Activated CD4-positive, alpha-beta memory T cell treated with anti-CD3 and anti-CD28 coated beads for 36 hours (primary cell): ENCODE measurements around the gene PBX3. TPM values are rescaled to one million over a fixed set of nuclear protein-coding genes. Genes with fewer than 3 reads are reported as not detected.

Source experiments
- CTCF ChIA-PET: fragments of 350-600 bp; sonication (Branson Sonifier 250); formaldehyde crosslinking; loops from one replicate; lab custom pipeline; 2021; ENCODE audit warnings: antibody characterized with exemption, inconsistent platforms; lab: Charles Lee
- POLR2A ChIA-PET: fragments of 350-600 bp; sonication (Branson Sonifier 250); formaldehyde crosslinking; loops from one replicate; lab custom pipeline; 2021; ENCODE audit warnings: antibody characterized with exemption; lab: Charles Lee
- DNase-seq: peaks from one replicate; pipeline ENCODE4 v3.0.0-alpha.2; 2020
- H3K27ac Mint-ChIP-seq: one replicate; pipeline ENCODE4 v1.8.0; 2021; ENCODE audit warnings: mixed read lengths
- H3K27me3 Mint-ChIP-seq: one replicate; pipeline ENCODE4 v1.8.0; 2021; ENCODE audit warnings: mixed read lengths
- H3K36me3 Mint-ChIP-seq: one replicate; pipeline ENCODE4 v1.8.0; 2021; ENCODE audit warnings: mixed read lengths
- H3K4me1 Mint-ChIP-seq: one replicate; pipeline ENCODE4 v1.8.0; 2021; ENCODE audit warnings: low read depth, mixed read lengths
- H3K4me3 Mint-ChIP-seq: one replicate; pipeline ENCODE4 v1.8.0; 2021; ENCODE audit warnings: mild to moderate bottlenecking, mixed read lengths
- H3K9me3 Mint-ChIP-seq: one replicate; pipeline ENCODE4 v1.8.0; 2021; ENCODE audit warnings: mixed read lengths
- intact Hi-C: fragments of 100-400 bp; cut with micrococcal nuclease; formaldehyde crosslinking; loops from one replicate; pipeline ENCODE4 v1.15.1; 2023
- total RNA-seq, 2 experiments: library from RNA; stranded (reverse); gene quantifications; one replicate each; pipeline ENCODE4 v1.2.3, GENCODE V29; 2021

The PBX3 gene
- total RNA-seq, 2 experiments from 2014 or later = 11.9 to 12.7 TPM

GRCh38 chr9:125915606-125916005, 168.4 kb downstream of the PBX3 start:
- Mint-ChIP-seq H3K9me3 (no peaks in the 10 kb centered on the region), H3K27me3 (no peaks in the 10 kb centered on the region), H3K27ac (no peak overlapping the region), H3K36me3 (peaks cover 2% of the 10 kb centered on the region), H3K4me3 (no peak overlapping the region), H3K4me1 (no peaks in the 10 kb centered on the region)
- POLR2A ChIA-PET = no interaction called here
- DNase-seq = no peak
- intact Hi-C loops = no loop called here
- CTCF ChIA-PET = no interaction called here

- no peak for DNase-seq
- ChIA-PET CTCF (no interaction called here), POLR2A (no interaction called here)
- Mint-ChIP-seq H3K4me3 (no peak overlapping the region), H3K36me3 (peaks cover 2% of the 10 kb centered on the region), H3K9me3 (no peaks in the 10 kb centered on the region), H3K4me1 (no peaks in the 10 kb centered on the region), H3K27ac (no peak overlapping the region), H3K27me3 (no peaks in the 10 kb centered on the region)
- intact Hi-C loops = no loop called here
Measured at GRCh38 chr9:125919565-125919964, 172.4 kb downstream of the PBX3 start.

GRCh38 chr9:125920402-125920801, 173.2 kb downstream of the PBX3 start:
- Mint-ChIP-seq H3K9me3 (no peaks in the 10 kb centered on the region), H3K27ac (no peak overlapping the region), H3K36me3 (peaks cover 2% of the 10 kb centered on the region), H3K4me1 (no peaks in the 10 kb centered on the region), H3K4me3 (no peak overlapping the region), H3K27me3 (no peaks in the 10 kb centered on the region)
- ChIA-PET CTCF (no interaction called here), POLR2A (no interaction called here)
- no peak for DNase-seq
- intact Hi-C loops = no loop called here

- no peak for DNase-seq
- ChIA-PET POLR2A (no interaction called here), CTCF (no interaction called here)
- Mint-ChIP-seq H3K4me1 (no peaks in the 10 kb centered on the region), H3K36me3 (no peaks in the 10 kb centered on the region), H3K9me3 (no peaks in the 10 kb centered on the region), H3K4me3 (no peak overlapping the region), H3K27me3 (no peaks in the 10 kb centered on the region), H3K27ac (no peak overlapping the region)
- intact Hi-C loops = no loop called here
Measured at GRCh38 chr9:125922854-125923253, 175.7 kb downstream of the PBX3 start.

GRCh38 chr9:125924351-125924750, 177.2 kb downstream of the PBX3 start:
- Mint-ChIP-seq H3K4me3 (no peak overlapping the region), H3K27me3 (no peaks in the 10 kb centered on the region), H3K4me1 (no peaks in the 10 kb centered on the region), H3K9me3 (no peaks in the 10 kb centered on the region), H3K27ac (no peak overlapping the region), H3K36me3 (no peaks in the 10 kb centered on the region)
- ChIA-PET POLR2A (no interaction called here), CTCF (no interaction called here)
- intact Hi-C loops = no loop called here
- DNase-seq = no peak

GRCh38 chr9:125926936-125927335, 179.8 kb downstream of the PBX3 start:
- Mint-ChIP-seq H3K27ac (no peak overlapping the region), H3K4me1 (no peaks in the 10 kb centered on the region), H3K27me3 (no peaks in the 10 kb centered on the region), H3K36me3 (no peaks in the 10 kb centered on the region), H3K9me3 (no peaks in the 10 kb centered on the region), H3K4me3 (no peak overlapping the region)
- ChIA-PET POLR2A (no interaction called here), CTCF (no interaction called here)
- DNase-seq = no peak
- intact Hi-C loops = no loop called here

DNA sequence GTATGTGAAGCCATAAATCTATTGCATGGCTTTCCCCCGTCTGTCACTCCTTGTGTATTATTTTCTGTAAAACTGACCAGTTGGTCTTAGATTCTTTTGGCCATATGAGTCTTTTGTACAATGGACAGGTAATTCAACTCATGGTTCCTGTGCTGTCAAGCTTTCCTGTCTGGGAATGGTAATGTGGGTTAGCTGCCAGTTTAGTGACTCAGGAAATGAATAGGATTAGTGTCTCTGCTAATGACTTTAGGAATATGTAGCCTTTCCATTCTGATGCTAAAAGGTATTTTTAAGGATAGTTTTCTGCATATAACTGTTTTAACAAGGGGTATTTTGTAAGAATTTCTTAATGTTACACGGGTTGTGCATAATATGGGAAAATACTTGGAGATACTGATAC, 182.7 kb downstream of the PBX3 start:
- no peak overlapping the region for H3K27ac Mint-ChIP-seq
- intact Hi-C loops = no loop called here
- DNase-seq = no peak
- H3K27me3 Mint-ChIP-seq = no peaks in the 10 kb centered on the region
- H3K4me3 Mint-ChIP-seq = no peak overlapping the region
- H3K9me3 Mint-ChIP-seq = no peaks in the 10 kb centered on the region
- H3K36me3 Mint-ChIP-seq = no peaks in the 10 kb centered on the region
- POLR2A ChIA-PET = no interaction called here
- CTCF ChIA-PET = interaction anchor here (1.4 kb wide), 1 partner anchor 12 kb away, joined by 3 read pairs; no protein-coding TSS in a partner anchor
- H3K4me1 Mint-ChIP-seq = no peaks in the 10 kb centered on the region

- no peak overlapping the region for H3K4me3 Mint-ChIP-seq
- no peaks in the 10 kb centered on the region for H3K36me3 Mint-ChIP-seq
- intact Hi-C loops = no loop called here
- no peak overlapping the region for H3K27ac Mint-ChIP-seq
- H3K9me3 Mint-ChIP-seq = no peaks in the 10 kb centered on the region
- CTCF ChIA-PET = interaction anchor here (1.4 kb wide), 1 partner anchor 11 kb away, joined by 3 read pairs; no protein-coding TSS in a partner anchor
- no peak for DNase-seq
- H3K27me3 Mint-ChIP-seq = no peaks in the 10 kb centered on the region
- no peaks in the 10 kb centered on the region for H3K4me1 Mint-ChIP-seq
- POLR2A ChIA-PET = no interaction called here
Measured at GRCh38 chr9:125931211-125931610, 184.0 kb downstream of the PBX3 start.

DNA sequence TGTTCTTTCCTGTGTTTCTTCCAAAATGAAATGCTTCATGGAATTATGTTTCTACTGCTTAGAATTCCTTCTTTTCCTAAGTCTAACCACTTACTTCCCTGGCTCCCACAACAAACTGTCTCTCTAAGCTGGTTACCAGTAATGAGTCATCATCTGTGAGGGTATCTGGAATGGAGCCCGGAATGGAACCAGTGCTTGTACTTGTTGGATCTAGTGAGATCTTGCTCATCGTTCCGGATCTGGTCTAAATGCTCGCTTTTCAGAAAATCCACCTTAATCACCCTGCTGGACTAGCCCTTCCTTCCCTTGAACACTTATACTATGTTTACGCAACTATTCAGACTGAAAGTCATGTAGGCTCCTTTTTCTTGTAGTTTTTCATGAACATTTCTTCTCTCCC, 184.8 kb downstream of the PBX3 start:
- no peak overlapping the region for H3K27ac Mint-ChIP-seq
- DNase-seq = no peak
- H3K27me3 Mint-ChIP-seq = no peaks in the 10 kb centered on the region
- ChIA-PET POLR2A (no interaction called here), CTCF (no interaction called here)
- no peaks in the 10 kb centered on the region for H3K36me3 Mint-ChIP-seq
- H3K4me1 Mint-ChIP-seq = no peaks in the 10 kb centered on the region
- no peak overlapping the region for H3K4me3 Mint-ChIP-seq
- intact Hi-C loops = no loop called here
- no peaks in the 10 kb centered on the region for H3K9me3 Mint-ChIP-seq

- Mint-ChIP-seq H3K36me3 (no peaks in the 10 kb centered on the region), H3K27ac (no peak overlapping the region), H3K9me3 (no peaks in the 10 kb centered on the region), H3K4me3 (no peak overlapping the region), H3K4me1 (no peaks in the 10 kb centered on the region), H3K27me3 (no peaks in the 10 kb centered on the region)
- intact Hi-C loops = no loop called here
- POLR2A ChIA-PET = no interaction called here
- CTCF ChIA-PET = interaction anchor here (0.7 kb wide), 1 partner anchor 1006 kb away, joined by 3 read pairs; no protein-coding TSS in a partner anchor
- DNase-seq = no peak
Measured at GRCh38 chr9:125932746-125933455, 185.7 kb downstream of the PBX3 start.

DNA sequence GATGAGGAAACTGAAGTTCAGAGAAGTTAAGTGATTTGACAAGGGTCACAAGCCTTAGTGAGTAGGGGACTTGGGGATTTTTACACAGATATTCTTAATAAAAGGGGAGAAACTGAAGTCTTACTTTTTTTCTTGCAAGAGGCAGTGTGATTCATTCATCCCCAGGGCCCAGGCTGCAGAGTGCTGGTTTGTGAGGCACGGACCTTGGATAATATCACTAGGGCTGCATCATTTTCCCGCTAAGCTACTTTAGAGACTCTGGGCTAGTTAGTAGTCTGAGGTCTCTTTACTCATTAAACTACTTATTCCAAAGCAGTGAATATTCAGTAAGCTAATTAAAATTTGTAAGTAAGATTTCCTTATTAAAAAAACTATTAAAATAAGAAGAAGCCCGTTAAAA, 195.0 kb downstream of the PBX3 start:
- H3K4me1 Mint-ChIP-seq = no peaks in the 10 kb centered on the region
- ChIA-PET CTCF (interaction anchor here (1.2 to 1.3 kb wide), 2 partner anchors 12 to 616 kb away, joined by 3 read pairs; no protein-coding TSS in a partner anchor), POLR2A (no interaction called here)
- peaks cover 14% of the 10 kb centered on the region for H3K9me3 Mint-ChIP-seq
- H3K36me3 Mint-ChIP-seq = peaks cover 14% of the 10 kb centered on the region
- no peaks in the 10 kb centered on the region for H3K27me3 Mint-ChIP-seq
- H3K27ac Mint-ChIP-seq = no peak overlapping the region
- intact Hi-C loops = no loop called here
- no peak for DNase-seq
- no peak overlapping the region for H3K4me3 Mint-ChIP-seq

GRCh38 chr9:125943831-125944230, 196.7 kb downstream of the PBX3 start:
- no peak overlapping the region for H3K27ac Mint-ChIP-seq
- no peaks in the 10 kb centered on the region for H3K4me1 Mint-ChIP-seq
- no peaks in the 10 kb centered on the region for H3K27me3 Mint-ChIP-seq
- DNase-seq = no peak
- H3K36me3 Mint-ChIP-seq = peaks cover 13% of the 10 kb centered on the region
- intact Hi-C loops = no loop called here
- POLR2A ChIA-PET = no interaction called here
- peaks cover 14% of the 10 kb centered on the region for H3K9me3 Mint-ChIP-seq
- H3K4me3 Mint-ChIP-seq = no peak overlapping the region
- CTCF ChIA-PET = no interaction called here

DNA sequence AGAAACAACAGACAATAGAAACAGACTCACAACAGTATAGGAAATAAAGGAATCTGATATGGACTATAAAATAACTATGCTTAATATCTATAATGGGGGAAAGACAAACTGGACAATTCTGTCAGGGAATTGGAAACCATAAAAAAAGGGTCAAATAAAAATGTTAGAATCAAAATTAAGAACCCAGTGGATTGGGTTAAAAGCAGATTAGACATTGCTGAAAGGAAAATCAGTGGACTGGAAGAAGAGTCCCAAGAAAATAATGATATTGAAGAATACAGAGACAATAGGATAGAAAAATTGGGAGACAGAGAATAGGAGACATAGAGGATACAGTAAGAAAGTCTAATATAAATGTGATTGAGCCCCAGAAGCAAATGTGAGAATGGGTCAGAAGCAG, 199.2 kb downstream of the PBX3 start:
- Mint-ChIP-seq H3K27ac (no peak overlapping the region), H3K4me3 (no peak overlapping the region), H3K9me3 (peaks cover 14% of the 10 kb centered on the region), H3K4me1 (no peaks in the 10 kb centered on the region), H3K36me3 (peaks cover 10% of the 10 kb centered on the region), H3K27me3 (no peaks in the 10 kb centered on the region)
- POLR2A ChIA-PET = no interaction called here
- CTCF ChIA-PET = no interaction called here
- intact Hi-C loops = no loop called here
- DNase-seq = no peak
